ENCODE data around the gene CNFN.

CNFN gene

DNA sequence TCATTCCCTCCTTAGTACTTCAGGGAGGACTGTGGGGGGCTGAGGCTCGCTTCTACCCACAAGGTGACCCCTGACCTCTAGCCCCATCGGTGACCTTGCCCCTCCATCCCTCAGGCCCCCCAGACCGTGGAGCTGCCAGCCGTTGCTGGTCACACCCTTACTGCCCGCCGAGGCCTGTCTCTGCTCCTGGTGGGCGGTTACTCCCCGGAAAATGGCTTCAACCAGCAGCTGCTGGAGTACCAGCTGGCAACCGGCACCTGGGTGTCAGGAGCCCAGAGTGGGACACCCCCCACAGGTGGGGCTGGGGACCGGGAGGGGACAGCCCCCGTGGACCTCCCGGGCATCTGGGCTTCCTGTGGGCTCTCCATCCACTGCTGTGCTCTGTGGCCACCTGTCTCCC, 32.8 kb downstream of the CNFN start:
- TF ChIP-seq, protein P1, sequence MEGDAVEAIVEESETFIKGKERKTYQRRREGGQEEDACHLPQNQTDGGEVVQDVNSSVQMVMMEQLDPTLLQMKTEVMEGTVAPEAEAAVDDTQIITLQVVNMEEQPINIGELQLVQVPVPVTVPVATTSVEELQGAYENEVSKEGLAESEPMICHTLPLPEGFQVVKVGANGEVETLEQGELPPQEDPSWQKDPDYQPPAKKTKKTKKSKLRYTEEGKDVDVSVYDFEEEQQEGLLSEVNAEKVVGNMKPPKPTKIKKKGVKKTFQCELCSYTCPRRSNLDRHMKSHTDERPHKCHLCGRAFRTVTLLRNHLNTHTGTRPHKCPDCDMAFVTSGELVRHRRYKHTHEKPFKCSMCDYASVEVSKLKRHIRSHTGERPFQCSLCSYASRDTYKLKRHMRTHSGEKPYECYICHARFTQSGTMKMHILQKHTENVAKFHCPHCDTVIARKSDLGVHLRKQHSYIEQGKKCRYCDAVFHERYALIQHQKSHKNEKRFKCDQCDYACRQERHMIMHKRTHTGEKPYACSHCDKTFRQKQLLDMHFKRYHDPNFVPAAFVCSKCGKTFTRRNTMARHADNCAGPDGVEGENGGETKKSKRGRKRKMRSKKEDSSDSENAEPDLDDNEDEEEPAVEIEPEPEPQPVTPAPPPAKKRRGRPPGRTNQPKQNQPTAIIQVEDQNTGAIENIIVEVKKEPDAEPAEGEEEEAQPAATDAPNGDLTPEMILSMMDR (IDR thresholded peaks at IDR 0.05; ENCODE audit: borderline replicate concordance, insufficient read depth, low read depth, low read length), result no peak
- no peak overlapping the region for H3K4me3 ChIP-seq (ENCODE audit: low read depth, low read length)

GRCh38 chr19:42356686-42357085, 33.4 kb downstream of the CNFN start:
- TF ChIP-seq, protein P1 (IDR thresholded peaks at IDR 0.05; ENCODE audit: borderline replicate concordance, insufficient read depth, low read depth, low read length), result no peak

DNA sequence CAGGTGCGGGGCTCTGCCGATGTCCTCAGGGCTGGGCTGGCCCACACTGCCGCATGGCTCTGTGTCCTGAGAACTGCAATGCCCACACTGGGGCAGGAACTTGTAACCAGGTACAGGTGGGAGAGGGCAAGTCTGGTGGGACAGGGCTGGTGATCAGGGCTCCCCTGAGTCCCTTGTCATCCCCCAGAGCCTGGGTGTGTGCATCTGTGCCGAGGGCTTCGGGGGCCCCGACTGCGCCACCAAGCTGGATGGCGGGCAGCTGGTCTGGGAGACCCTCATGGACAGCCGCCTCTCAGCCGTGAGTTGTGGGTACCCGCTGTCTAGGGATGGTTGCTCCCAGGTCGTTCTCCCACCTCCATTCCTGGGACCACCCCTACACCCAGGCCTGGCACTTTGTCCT, 34.2 kb downstream of the CNFN start:
- TF ChIP-seq, protein P1 (IDR thresholded peaks at IDR 0.05; ENCODE audit: borderline replicate concordance, insufficient read depth, low read depth, low read length), result no peak

More at GRCh38 chr19:42356686-42357085, 33.4 kb downstream of the CNFN start:
- no peak overlapping the region for H3K4me3 ChIP-seq (ENCODE audit: low read depth, low read length)

DNA sequence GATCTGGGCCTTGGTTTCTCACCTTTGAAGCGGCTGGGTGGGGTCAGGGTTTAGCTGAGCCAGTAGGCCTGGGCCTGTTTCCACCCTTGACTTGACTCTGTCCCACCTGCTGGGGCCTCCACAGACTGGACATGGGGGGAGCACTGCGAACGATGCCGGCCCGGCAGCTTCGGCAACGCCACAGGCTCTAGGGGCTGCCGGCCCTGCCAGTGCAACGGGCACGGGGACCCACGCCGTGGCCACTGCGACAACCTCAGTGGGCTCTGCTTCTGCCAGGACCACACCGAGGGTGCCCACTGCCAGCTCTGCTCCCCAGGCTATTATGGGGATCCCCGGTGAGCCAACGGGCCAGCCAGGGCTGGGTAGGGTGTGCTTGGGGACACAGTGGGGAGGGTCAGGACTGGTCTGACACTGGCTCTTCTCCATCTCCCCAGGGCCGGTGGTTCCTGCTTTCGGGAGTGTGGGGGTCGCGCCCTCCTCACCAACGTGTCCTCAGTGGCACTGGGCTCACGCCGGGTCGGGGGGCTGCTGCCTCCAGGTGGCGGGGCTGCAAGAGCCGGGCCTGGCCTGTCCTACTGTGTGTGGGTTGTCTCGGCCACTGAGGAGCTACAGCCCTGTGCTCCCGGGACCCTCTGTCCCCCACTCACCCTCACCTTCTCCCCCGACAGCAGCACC, 36.6 kb downstream of the CNFN start:
- TF ChIP-seq, protein P1 (IDR thresholded peaks at IDR 0.05; ENCODE audit: borderline replicate concordance, insufficient read depth, low read depth, low read length), result no peak
- no peak overlapping the region for H3K4me3 ChIP-seq (ENCODE audit: low read depth, low read length)

More for the DNA sequence above, 34.2 kb downstream of the CNFN start:
- no peak overlapping the region for H3K4me3 ChIP-seq (ENCODE audit: low read depth, low read length)

- H3K4me3 ChIP-seq (ENCODE audit: low read depth, low read length), result no peak overlapping the region
- TF ChIP-seq, protein P1 (IDR thresholded peaks at IDR 0.05; ENCODE audit: borderline replicate concordance, insufficient read depth, low read depth, low read length), result no peak
These were observed 37.5 kb downstream of the CNFN start for GRCh38 chr19:42352301-42353259.

- H3K4me3 ChIP-seq (ENCODE audit: low read depth, low read length), result no peak overlapping the region
- TF ChIP-seq, protein P1 (IDR thresholded peaks at IDR 0.05; ENCODE audit: borderline replicate concordance, insufficient read depth, low read depth, low read length), result no peak
These were observed 38.9 kb downstream of the CNFN start for GRCh38 chr19:42351079-42351735.
